HUES6 (cell line): ENCODE results near the gene FAM78A.

Experiments used
- H3K27ac ChIP-seq: 2 replicates; pipeline ENCODE4 v1.7.0; 2013; ENCODE audit warnings: low read depth, mild to moderate bottlenecking, low read length, inconsistent platforms
- H3K27me3 ChIP-seq: 2 replicates; pipeline ENCODE4 v1.6.1; 2013; ENCODE audit warnings: low read length; ENCODE audit not compliant: control insufficient read depth, insufficient read depth
- H3K36me3 ChIP-seq: 2 replicates; pipeline ENCODE4 v1.6.1; 2013; ENCODE audit warnings: low read length; ENCODE audit not compliant: control insufficient read depth, insufficient read depth
- H3K4me1 ChIP-seq: 2 replicates; pipeline ENCODE4 v1.6.1; 2013; ENCODE audit warnings: low read length; ENCODE audit not compliant: control insufficient read depth, insufficient read depth
- H3K4me3 ChIP-seq: 2 replicates; pipeline ENCODE4 v1.5.1; 2013; ENCODE audit warnings: low read depth, low read length
- H3K9ac ChIP-seq: one replicate; pipeline ENCODE4 v1.6.1; 2013; ENCODE audit warnings: mild to moderate bottlenecking, low read length
- H3K9me3 ChIP-seq: 2 replicates; pipeline ENCODE4 v1.6.1; 2013; ENCODE audit warnings: low read depth, low read length; ENCODE audit not compliant: control insufficient read depth, insufficient read depth

FAM78A gene

GRCh38 chr9:131309530-131310276 is 33.4 kb upstream of the FAM78A start:
- H3K27ac ChIP-seq = no peak overlapping the region
- no peak overlapping the region for H3K4me3 ChIP-seq
- no peaks in the 10 kb centered on the region for H3K27me3 ChIP-seq
- no peaks in the 10 kb centered on the region for H3K36me3 ChIP-seq
- H3K9me3 ChIP-seq = no peaks in the 10 kb centered on the region
- no peaks in the 10 kb centered on the region for H3K4me1 ChIP-seq
- H3K9ac ChIP-seq = no peak overlapping the region

- H3K36me3 ChIP-seq = no peaks in the 10 kb centered on the region
- no peaks in the 10 kb centered on the region for H3K27me3 ChIP-seq
- H3K4me1 ChIP-seq = no peaks in the 10 kb centered on the region
- H3K9me3 ChIP-seq = no peaks in the 10 kb centered on the region
- H3K27ac ChIP-seq = no peak overlapping the region
- H3K9ac ChIP-seq = no peak overlapping the region
- no peak overlapping the region for H3K4me3 ChIP-seq
These were observed 32.7 kb upstream of the FAM78A start for GRCh38 chr9:131308906-131309529.

GRCh38 chr9:131308452-131308851 is 32.1 kb upstream of the FAM78A start:
- Histone ChIP-seq H3K36me3 (no peaks in the 10 kb centered on the region), H3K27ac (no peak overlapping the region), H3K4me3 (no peak overlapping the region), H3K4me1 (peaks cover 3% of the 10 kb centered on the region; the same call in 1 of the 2 replicates), H3K9ac (no peak overlapping the region), H3K27me3 (no peaks in the 10 kb centered on the region), H3K9me3 (no peaks in the 10 kb centered on the region)

- H3K4me3 ChIP-seq = no peak overlapping the region
- H3K27me3 ChIP-seq = no peaks in the 10 kb centered on the region
- H3K36me3 ChIP-seq = no peaks in the 10 kb centered on the region
- H3K27ac ChIP-seq = no peak overlapping the region
- peaks cover 3% of the 10 kb centered on the region; the same call in 1 of the 2 replicates for H3K4me1 ChIP-seq
- no peaks in the 10 kb centered on the region for H3K9me3 ChIP-seq
- no peak overlapping the region for H3K9ac ChIP-seq
These were observed 31.7 kb upstream of the FAM78A start for GRCh38 chr9:131307974-131308373.

GRCh38 chr9:131306397-131307004 is 30.2 kb upstream of the FAM78A start:
- peaks cover 10% of the 10 kb centered on the region for H3K4me1 ChIP-seq
- no peaks in the 10 kb centered on the region for H3K36me3 ChIP-seq
- H3K27ac ChIP-seq = no peak overlapping the region
- H3K4me3 ChIP-seq = no peak overlapping the region
- no peak overlapping the region for H3K9ac ChIP-seq
- no peaks in the 10 kb centered on the region for H3K27me3 ChIP-seq
- H3K9me3 ChIP-seq = no peaks in the 10 kb centered on the region

GRCh38 chr9:131304676-131305355 is 28.5 kb upstream of the FAM78A start:
- H3K27me3 ChIP-seq = no peaks in the 10 kb centered on the region
- no peak overlapping the region for H3K9ac ChIP-seq
- H3K27ac ChIP-seq = no peak overlapping the region
- H3K9me3 ChIP-seq = no peaks in the 10 kb centered on the region
- H3K36me3 ChIP-seq = no peaks in the 10 kb centered on the region
- peaks cover 15% of the 10 kb centered on the region for H3K4me1 ChIP-seq
- H3K4me3 ChIP-seq = no peak overlapping the region

- Histone ChIP-seq H3K27ac (no peak overlapping the region), H3K9me3 (no peaks in the 10 kb centered on the region), H3K36me3 (no peaks in the 10 kb centered on the region), H3K27me3 (no peaks in the 10 kb centered on the region), H3K4me1 (peaks cover 15% of the 10 kb centered on the region), H3K4me3 (no peak overlapping the region), H3K9ac (no peak overlapping the region)
These were observed 27.3 kb upstream of the FAM78A start for GRCh38 chr9:131303381-131304321.

GRCh38 chr9:131302244-131303075 is 26.1 kb upstream of the FAM78A start:
- Histone ChIP-seq H3K36me3 (no peaks in the 10 kb centered on the region), H3K4me3 (no peak overlapping the region), H3K27ac (no peak overlapping the region), H3K27me3 (no peaks in the 10 kb centered on the region), H3K9me3 (no peaks in the 10 kb centered on the region), H3K4me1 (peaks cover 15% of the 10 kb centered on the region), H3K9ac (no peak overlapping the region)

GRCh38 chr9:131300444-131300843 is 24.1 kb upstream of the FAM78A start:
- no peak overlapping the region for H3K4me3 ChIP-seq
- no peaks in the 10 kb centered on the region for H3K9me3 ChIP-seq
- no peak overlapping the region for H3K9ac ChIP-seq
- H3K4me1 ChIP-seq = peaks cover 15% of the 10 kb centered on the region
- no peaks in the 10 kb centered on the region for H3K36me3 ChIP-seq
- H3K27me3 ChIP-seq = no peaks in the 10 kb centered on the region
- no peak overlapping the region for H3K27ac ChIP-seq

GRCh38 chr9:131299961-131300347 is 23.6 kb upstream of the FAM78A start:
- Histone ChIP-seq H3K27ac (no peak overlapping the region), H3K27me3 (no peaks in the 10 kb centered on the region), H3K4me3 (no peak overlapping the region), H3K9ac (no peak overlapping the region), H3K4me1 (peaks cover 15% of the 10 kb centered on the region), H3K36me3 (no peaks in the 10 kb centered on the region), H3K9me3 (no peaks in the 10 kb centered on the region)
